DMS153 treated with DMSO at 0.1 percent for 48 hours (cell line): ENCODE measurements around the gene SLC47A2.

Source experiments
- DNase-seq: peaks from one replicate; lab custom pipeline; 2025; ENCODE audit not compliant: unreplicated experiment; lab: John Stamatoyannopoulos, UW

SLC47A2 gene

GRCh38 chr17:19646788-19647696, 69.3 kb downstream of the SLC47A2 start:
- no peak for DNase-seq

DNA sequence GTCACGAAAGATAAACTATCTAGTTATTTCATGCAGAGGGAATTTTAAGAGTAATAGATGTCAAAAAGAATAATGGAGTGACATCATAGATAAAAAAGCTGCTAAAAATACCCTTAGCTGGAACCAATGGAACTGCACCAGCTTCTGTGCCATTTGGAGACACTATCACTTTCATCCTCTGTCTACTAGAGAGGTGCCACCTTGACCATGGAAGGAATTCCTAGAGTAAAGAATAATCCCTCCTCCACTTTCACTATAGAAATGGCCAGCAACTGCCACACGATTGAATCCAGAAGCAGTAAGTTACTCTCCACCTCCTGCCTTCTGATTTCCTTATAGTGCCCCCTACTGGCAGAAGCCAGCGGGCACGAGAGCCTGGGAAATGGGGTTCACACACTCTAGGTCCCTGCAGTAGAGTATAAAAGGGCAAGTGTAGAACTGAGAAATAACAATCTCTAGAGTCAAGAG, 70.6 kb downstream of the SLC47A2 start:
- DNase-seq: no peak

- DNase-seq: no peak
Observed at GRCh38 chr17:19644493-19645210, 71.7 kb downstream of the SLC47A2 start.

- DNase-seq: no peak
Observed at GRCh38 chr17:19642373-19642893, 74.0 kb downstream of the SLC47A2 start.

DNA sequence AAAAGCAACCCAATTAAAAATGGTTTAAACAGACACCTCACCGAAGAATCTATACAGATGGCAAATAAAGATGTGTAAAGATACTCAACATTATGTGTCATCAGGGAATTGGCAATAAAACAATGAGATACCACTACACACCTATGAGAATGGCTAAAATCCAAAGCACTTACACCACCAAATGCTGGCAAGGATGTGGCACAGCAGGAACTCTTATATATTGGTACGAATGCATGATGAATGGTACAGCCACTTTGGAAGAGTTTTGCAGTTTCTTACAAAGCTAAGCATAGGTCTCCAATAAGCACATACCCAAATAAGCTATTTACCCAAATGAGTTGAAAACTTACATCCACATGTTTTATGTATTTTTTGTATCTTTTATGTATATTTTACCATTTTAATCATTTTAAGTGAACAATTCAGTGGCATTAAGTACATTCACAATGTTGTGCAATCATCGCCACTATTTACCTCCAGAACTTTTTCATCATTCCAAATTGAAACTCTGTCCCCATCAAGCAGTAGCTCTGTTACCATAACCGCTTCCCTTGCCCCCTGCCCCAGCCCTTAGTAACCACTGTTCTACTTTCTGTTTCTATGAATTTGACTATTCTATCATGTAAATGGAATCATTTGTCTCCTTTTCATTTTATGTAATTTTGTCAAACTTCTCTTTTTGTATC, 74.6 kb downstream of the SLC47A2 start:
- DNase-seq: no peak

DNA sequence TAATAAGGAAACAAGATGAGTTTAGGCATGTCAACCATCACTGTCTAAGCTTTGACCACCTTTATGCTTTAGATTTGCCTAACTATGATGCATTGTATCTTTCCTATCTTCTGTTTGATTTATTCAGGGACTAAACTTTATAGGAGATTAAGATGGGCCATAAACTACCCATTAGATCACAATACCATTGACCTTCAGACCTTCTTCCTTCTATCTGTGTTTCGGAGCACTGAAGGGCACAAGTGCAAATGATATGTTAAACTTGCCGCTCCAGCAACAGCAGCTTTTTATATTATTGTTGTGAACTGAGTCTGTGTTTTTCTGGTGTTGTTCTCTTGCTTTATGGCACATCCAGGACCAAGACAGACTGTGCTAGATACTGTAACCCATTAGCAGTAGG, 84.5 kb downstream of the SLC47A2 start:
- no peak for DNase-seq

GRCh38 chr17:19630661-19631060, 85.7 kb downstream of the SLC47A2 start:
- no peak for DNase-seq

GRCh38 chr17:19630035-19630434, 86.3 kb downstream of the SLC47A2 start:
- DNase-seq: no peak

GRCh38 chr17:19629449-19629848, 86.9 kb downstream of the SLC47A2 start:
- DNase-seq: no peak
